Breast epithelium (tissue), 4 donors: ENCODE results near the gene TCF4. TPM values are rescaled to one million over a fixed set of nuclear protein-coding genes. Genes with fewer than 3 reads are reported as not detected.

Experiments used
- DNase-seq, 2 donors: peaks; one replicate each; pipeline ENCODE4 v3.0.0-alpha.2; 2019; ENCODE audit warnings: low spot score in 2 of 2
- H3K27ac ChIP-seq, 2 donors: fragments of 200-600 bp; sonication (generic) in 1 of 2; one replicate each; pipeline ENCODE4 v1.5.1; 2016 to 2019; ENCODE audit warnings: mild to moderate bottlenecking in 1 of 2
- H3K27me3 ChIP-seq, 2 donors: fragments of 200-600 bp; sonication (generic) in 1 of 2; one replicate each; pipeline versions ENCODE4 v1.5.1 to v1.6.0; 2017 to 2019; ENCODE audit warnings: control low read depth in 1 of 2, mild to moderate bottlenecking in 1 of 2
- H3K36me3 ChIP-seq: fragments of 200-600 bp; one replicate; pipeline ENCODE4 v1.5.1; 2019
- H3K4me1 ChIP-seq, 2 donors: fragments of 200-600 bp; sonication (generic); one replicate each; pipeline ENCODE4 v1.5.1; 2016 to 2019; ENCODE audit warnings: control low read depth in 1 of 2
- H3K4me3 ChIP-seq, 3 donors: fragments of 200-600 bp; sonication (generic); 1 replicate in 2 of 3; 2 replicates in 1 of 3; pipeline ENCODE4 v1.5.1; 2016 to 2019; ENCODE audit warnings: mild to moderate bottlenecking in 3 of 3, moderate library complexity in 2 of 3
- H3K9me3 ChIP-seq, 2 donors: fragments of 200-600 bp; sonication (generic) in 1 of 2; one replicate each; pipeline ENCODE4 v1.5.1; 2016 to 2019; ENCODE audit warnings: control low read depth in 1 of 2
- CTCF ChIP-seq, 3 donors: fragments of 450-650 bp; IDR thresholded peaks; one replicate each; pipeline ENCODE4 v1.5.1; 2016 to 2017; ENCODE audit warnings: antibody characterized with exemption in 3 of 3, mild to moderate bottlenecking in 3 of 3, moderate library complexity in 3 of 3
- POLR2A ChIP-seq: fragments of 450-650 bp; IDR thresholded peaks from one replicate; pipeline ENCODE4 v1.6.1; 2016; ENCODE audit warnings: antibody characterized with exemption, mild to moderate bottlenecking, moderate library complexity
- POLR2AphosphoS5 ChIP-seq, 3 donors: sonication (generic); formaldehyde crosslinking; IDR thresholded peaks; one replicate each; pipeline ENCODE4 v1.6.1; 2017; ENCODE audit warnings: antibody characterized with exemption in 3 of 3
- intact Hi-C: fragments of 100-400 bp; cut with DNase I; formaldehyde crosslinking; loops from one replicate; pipeline ENCODE4 v1.15.1; 2023; ENCODE audit warnings: low total_unique reads
- total RNA-seq, 3 donors: library from RNA; depleted of rRNA; stranded (reverse); fragments of >200 nt; gene quantifications; one replicate each; pipeline ENCODE4 v1.1.0, GENCODE V29; 2016

The TCF4 gene
- total RNA-seq, 3 donors from 2014 or later: 79.6 to 133 (median 114) TPM

DNA sequence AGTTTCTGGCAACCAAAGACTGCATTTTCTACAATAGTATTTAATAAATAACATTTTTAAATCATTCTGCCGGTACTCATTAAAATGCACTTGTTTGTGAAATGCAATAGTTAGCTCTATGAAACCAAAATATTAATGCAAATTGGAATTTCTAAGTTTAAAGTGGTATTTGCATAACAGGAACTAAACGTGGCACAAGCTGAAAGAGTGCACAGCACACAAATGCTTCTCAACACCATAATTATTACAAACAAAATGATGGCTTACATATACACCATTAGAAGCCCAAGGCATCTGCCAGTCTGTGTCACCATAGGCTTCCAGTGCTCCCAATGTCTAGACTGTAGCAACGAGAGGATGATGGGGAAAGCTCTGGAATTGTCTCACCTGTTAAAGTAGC, 280.5 kb downstream of the TCF4 start:
- Histone ChIP-seq H3K9me3 (no peaks in the 10 kb centered on the region), H3K27me3 (no peaks in the 10 kb centered on the region), H3K27ac (no peak overlapping the region), H3K4me3 (no peak overlapping the region), H3K36me3 (no peaks in the 10 kb centered on the region), H3K4me1 (no peaks in the 10 kb centered on the region)
- intact Hi-C loops: no loop called here
- TF ChIP-seq CTCF (IDR thresholded peaks at IDR 0.05): no peak
- TF ChIP-seq POLR2AphosphoS5 (IDR thresholded peaks at IDR 0.05): no peak
- no peak for TF ChIP-seq POLR2A
- no peak for DNase-seq

- H3K9me3 ChIP-seq: no peaks in the 10 kb centered on the region
- H3K36me3 ChIP-seq: no peaks in the 10 kb centered on the region
- no peak for DNase-seq
- no peaks in the 10 kb centered on the region for H3K27me3 ChIP-seq
- intact Hi-C loops: no loop called here
- H3K4me1 ChIP-seq: no peaks in the 10 kb centered on the region
- H3K27ac ChIP-seq: no peak overlapping the region
- TF ChIP-seq CTCF (IDR thresholded peaks at IDR 0.05) (no peak), POLR2A (no peak), POLR2AphosphoS5 (IDR thresholded peaks at IDR 0.05) (no peak)
- no peak overlapping the region for H3K4me3 ChIP-seq
Measured at GRCh38 chr18:55306359-55307024, 281.5 kb downstream of the TCF4 start.

- H3K36me3 ChIP-seq: no peaks in the 10 kb centered on the region
- H3K27me3 ChIP-seq: no peaks in the 10 kb centered on the region
- no peaks in the 10 kb centered on the region for H3K9me3 ChIP-seq
- intact Hi-C loops: no loop called here
- peak overlapping the region; percentile 46 to 85 for H3K27ac ChIP-seq
- H3K4me1 ChIP-seq: no peaks in the 10 kb centered on the region
- DNase-seq: no peak
- no peak for TF ChIP-seq CTCF (IDR thresholded peaks at IDR 0.05)
- no peak for TF ChIP-seq POLR2AphosphoS5 (IDR thresholded peaks at IDR 0.05)
- peak overlapping the region; percentile 17 to 49 (median 22) for H3K4me3 ChIP-seq
Measured at GRCh38 chr18:55302167-55302833, 285.7 kb downstream of the TCF4 start.

GRCh38 chr18:55301824-55302166, 286.2 kb downstream of the TCF4 start:
- H3K27ac ChIP-seq: peak overlapping the region; percentile 46 to 85
- peak overlapping the region; percentile 17 to 49 (median 22) for H3K4me3 ChIP-seq
- no peaks in the 10 kb centered on the region for H3K36me3 ChIP-seq
- no peaks in the 10 kb centered on the region for H3K4me1 ChIP-seq
- no peak for TF ChIP-seq POLR2AphosphoS5 (IDR thresholded peaks at IDR 0.05)
- TF ChIP-seq CTCF (IDR thresholded peaks at IDR 0.05): no peak
- no peak for TF ChIP-seq POLR2A
- H3K27me3 ChIP-seq: no peaks in the 10 kb centered on the region
- DNase-seq: no peak
- intact Hi-C loops: no loop called here
- H3K9me3 ChIP-seq: no peaks in the 10 kb centered on the region

DNA sequence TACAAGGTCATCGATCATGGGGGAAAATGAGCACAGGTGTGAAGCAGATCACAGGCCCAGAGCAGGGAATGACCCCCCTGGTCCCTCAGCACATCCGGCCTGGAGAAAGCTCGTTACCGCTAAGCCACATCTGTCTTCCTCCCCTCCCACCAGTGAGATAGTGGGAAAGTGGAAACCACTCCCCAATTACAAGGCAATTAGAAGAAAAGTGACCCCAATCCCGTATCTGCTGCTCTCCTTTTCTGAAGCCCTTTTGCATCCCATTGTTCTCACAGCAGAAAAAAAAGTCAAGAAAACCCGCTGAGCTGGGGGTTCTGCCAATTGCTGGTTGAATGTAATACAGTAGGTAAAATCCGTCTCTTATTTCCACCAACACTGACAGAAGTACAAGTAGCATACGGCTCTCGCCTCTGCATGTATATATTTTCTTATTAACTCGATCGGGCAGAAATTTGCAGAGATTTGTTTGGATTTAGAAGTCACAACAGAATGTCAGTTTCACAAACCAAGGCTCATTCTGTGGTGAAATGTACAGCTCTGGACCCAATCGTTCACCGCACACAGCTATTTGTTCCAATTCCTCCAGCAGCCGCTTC, 287.0 kb downstream of the TCF4 start:
- Histone ChIP-seq H3K4me1 (peaks cover 0 to 4% of the 10 kb centered on the region in 2 donors), H3K9me3 (no peaks in the 10 kb centered on the region), H3K27ac (peak overlapping the region; percentile 43 to 61), H3K27me3 (no peaks in the 10 kb centered on the region), H3K4me3 (peak overlapping the region; percentile 1 to 39 (median 18)), H3K36me3 (no peaks in the 10 kb centered on the region)
- intact Hi-C loops: no loop called here
- TF ChIP-seq CTCF (IDR thresholded peaks at IDR 0.05) (no peak), POLR2AphosphoS5 (IDR thresholded peaks at IDR 0.05) (no peak), POLR2A (no peak)
- no peak for DNase-seq
